Measurements from ENCODE around the gene CGNL1.

Gene CGNL1

GRCh38 chr15:57352535-57353316 lies 23.6 kb upstream of the CGNL1 start:
- DNase-seq, result no peak

- DNase-seq, result no peak
Observed at GRCh38 chr15:57353317-57353804, 22.9 kb upstream of the CGNL1 start.

- DNase-seq, result no peak
Observed at GRCh38 chr15:57354436-57355123, 21.7 kb upstream of the CGNL1 start.

GRCh38 chr15:57355259-57355658 lies 21.0 kb upstream of the CGNL1 start:
- no peak for DNase-seq

- DNase-seq, result no peak
Observed at GRCh38 chr15:57356178-57356577, 20.1 kb upstream of the CGNL1 start.

- DNase-seq, result no peak
Observed at GRCh38 chr15:57356636-57357035, 19.7 kb upstream of the CGNL1 start.

GRCh38 chr15:57357799-57358198 lies 18.5 kb upstream of the CGNL1 start:
- no peak for DNase-seq

- DNase-seq, result no peak
Observed at GRCh38 chr15:57358571-57358970, 17.7 kb upstream of the CGNL1 start.

GRCh38 chr15:57363661-57364060 lies 12.6 kb upstream of the CGNL1 start:
- DNase-seq, result no peak

GRCh38 chr15:57364282-57365007 lies 11.9 kb upstream of the CGNL1 start:
- DNase-seq, result no peak

- DNase-seq, result no peak
Observed at GRCh38 chr15:57367556-57367955, 8.7 kb upstream of the CGNL1 start.

GRCh38 chr15:57370929-57371328 lies 5.4 kb upstream of the CGNL1 start:
- DNase-seq, result no peak

- DNase-seq, result no peak
Observed at GRCh38 chr15:57373251-57373881, 2.9 kb upstream of the CGNL1 start.

- no peak for DNase-seq
Observed at GRCh38 chr15:57373882-57374276, 2.4 kb upstream of the CGNL1 start.

GRCh38 chr15:57376696-57377477 lies 582 bp downstream of the CGNL1 start:
- DNase-seq, result no peak

- no peak for DNase-seq
Observed at GRCh38 chr15:57377478-57377847, 1.2 kb downstream of the CGNL1 start.

- no peak for DNase-seq
Observed at GRCh38 chr15:57379487-57379886, 3.2 kb downstream of the CGNL1 start.

- no peak for DNase-seq
Observed at GRCh38 chr15:57380854-57381253, 4.5 kb downstream of the CGNL1 start.

GRCh38 chr15:57382215-57382614 lies 5.9 kb downstream of the CGNL1 start:
- DNase-seq, result no peak

- DNase-seq, result no peak
Observed at GRCh38 chr15:57382969-57383368, 6.7 kb downstream of the CGNL1 start.

GRCh38 chr15:57384024-57384423 lies 7.7 kb downstream of the CGNL1 start:
- no peak for DNase-seq

GRCh38 chr15:57384816-57385215 lies 8.5 kb downstream of the CGNL1 start:
- DNase-seq, result no peak

Measured in stimulated activated CD4-positive, alpha-beta T cell treated with anti-CD3 and anti-CD28 coated beads, Interleukin-1b, Interleukin-23, amount 100 ng/mL, for 48 hours (primary cell).